HG03520 (cell line): ENCODE data around the gene SUGCT.
"Not testable (repeated sequence)": the region's sequence is repeated elsewhere in the genome, so short reads cannot be mapped to it uniquely, and the experiment has no call there.

Experiments used
- ATAC-seq: cut with Tn5 transposase; IDR thresholded peaks from one replicate; pipeline ENCODE4 v1.9.1; 2021; ENCODE audit warnings: mild to moderate bottlenecking, moderate library complexity; ENCODE audit not compliant: unreplicated experiment

SUGCT gene

GRCh38 chr7:40134428-40135316, at the start of gene SUGCT, which contains the start of gene MPLKIP:
TSS of gene SUGCT (plus strand) at chr7:40135005.
TSS of gene MPLKIP (minus strand) at chr7:40134622. CDS start at chr7:40134567, 55 bp downstream.
- peak; percentile 82 for ATAC-seq

DNA sequence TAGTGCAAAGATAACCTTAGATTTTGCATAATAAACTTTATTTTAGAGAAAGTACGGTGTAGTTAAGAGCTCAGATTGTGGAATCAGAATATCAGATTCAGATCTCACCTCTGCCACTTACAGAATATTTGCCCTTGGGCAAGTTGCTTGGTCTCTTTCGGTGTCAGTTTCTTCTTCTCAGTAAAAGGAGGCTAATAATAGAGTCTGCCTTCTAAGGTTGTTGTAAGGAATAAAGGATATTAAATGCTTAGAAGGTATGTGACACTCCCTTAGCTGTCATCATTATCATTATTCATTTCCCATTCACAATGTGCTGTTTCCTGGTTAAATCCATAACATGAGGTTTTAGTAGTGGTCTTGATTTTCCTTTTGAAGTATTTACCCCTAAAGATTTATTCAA, 42.6 kb upstream of the SUGCT start:
- ATAC-seq, result no peak

- ATAC-seq, result no peak
Observed at GRCh38 chr7:40093631-40094350, 41.0 kb upstream of the SUGCT start.

GRCh38 chr7:40095230-40095629, 39.6 kb upstream of the SUGCT start:
- ATAC-seq, result no peak

DNA sequence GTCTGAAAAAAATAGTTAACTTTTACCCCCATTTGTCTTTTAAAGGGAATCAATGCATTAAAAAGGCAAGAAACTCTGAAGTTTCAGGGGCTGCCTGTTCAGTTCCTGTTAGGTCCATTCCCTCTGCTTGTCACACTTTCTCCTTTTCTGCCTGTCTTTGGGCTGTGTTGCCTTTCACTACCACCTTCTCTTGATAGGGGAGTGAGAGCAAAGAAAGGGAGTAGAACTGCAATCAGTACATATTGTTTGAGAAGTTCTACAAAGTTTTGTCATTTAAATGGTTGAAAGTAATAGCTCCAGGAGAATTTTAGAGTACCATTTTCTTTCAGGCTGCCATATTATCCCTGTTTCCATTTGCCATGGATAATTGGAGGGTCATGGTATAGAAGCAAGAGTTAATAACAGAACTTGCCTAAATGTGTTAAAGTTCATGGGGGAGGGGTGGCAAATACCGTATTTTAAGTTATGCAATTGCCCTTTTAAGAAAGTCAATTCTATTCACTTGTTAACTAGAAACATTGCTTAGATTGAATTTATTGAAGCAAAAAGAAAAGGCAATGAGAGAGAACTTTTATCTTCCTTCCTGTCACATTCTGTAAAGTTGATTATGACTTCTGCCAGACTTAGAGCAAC, 39.0 kb upstream of the SUGCT start:
- ATAC-seq, result no peak

- ATAC-seq, result no peak
Observed at GRCh38 chr7:40097728-40098127, 37.1 kb upstream of the SUGCT start.

GRCh38 chr7:40098810-40099209, 36.0 kb upstream of the SUGCT start:
- no peak for ATAC-seq

DNA sequence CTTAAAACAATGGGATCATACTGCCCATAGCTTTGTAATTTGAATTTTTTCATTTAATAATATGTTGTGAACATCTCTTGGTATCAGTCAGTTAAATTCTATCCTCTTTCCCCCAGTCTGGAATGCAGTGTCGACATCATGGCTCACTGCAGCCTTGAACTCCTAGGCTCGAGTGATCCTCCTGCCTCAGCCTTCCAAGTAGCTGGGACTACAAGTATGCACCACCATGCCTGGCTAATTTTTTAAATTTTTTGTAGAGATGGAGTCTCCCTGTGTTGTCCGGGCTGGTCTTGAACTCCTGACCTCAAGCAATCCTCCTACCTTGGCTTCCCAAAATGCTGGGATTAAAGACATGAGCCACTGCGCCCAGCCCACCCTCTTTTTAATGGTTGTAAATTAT, 35.0 kb upstream of the SUGCT start:
- ATAC-seq, result no peak

DNA sequence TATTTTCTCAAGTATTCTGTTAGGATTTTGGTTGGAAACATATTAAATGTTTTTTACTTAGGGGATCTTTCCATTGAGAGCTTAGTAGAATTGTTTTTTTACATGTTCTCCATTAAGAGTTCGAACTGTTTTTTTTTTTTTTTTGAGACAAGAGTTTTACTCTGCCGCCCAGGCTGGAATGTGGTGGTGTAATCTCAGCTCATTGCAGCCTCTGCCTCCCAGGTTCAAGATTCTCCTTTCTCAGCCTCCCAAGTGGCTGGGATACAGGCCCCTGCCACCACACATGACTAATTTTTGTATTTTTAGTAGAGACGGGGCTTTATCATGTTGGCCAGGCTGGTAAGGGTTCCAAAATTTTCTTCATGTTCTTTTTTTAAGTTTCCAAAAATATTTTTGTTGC, 33.6 kb upstream of the SUGCT start:
- ATAC-seq, result no peak

DNA sequence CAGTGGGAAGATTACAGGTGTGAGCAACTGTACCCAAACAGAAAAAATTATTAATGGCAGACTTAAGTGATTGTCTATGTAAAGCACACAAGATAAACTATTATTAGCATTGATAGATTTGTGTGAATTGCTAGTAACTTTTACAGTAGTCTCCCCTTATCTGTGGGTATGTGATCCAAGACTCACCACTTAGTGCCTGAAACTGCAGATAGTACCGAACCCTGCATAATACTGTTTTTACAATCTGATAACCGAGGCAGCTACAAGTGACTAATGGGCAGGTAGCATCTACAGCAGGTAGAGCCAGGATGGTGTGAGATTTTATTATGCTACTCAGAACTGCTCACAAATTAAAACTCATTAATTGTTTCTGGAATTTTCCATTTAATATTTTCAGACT, 31.9 kb upstream of the SUGCT start:
- no peak for ATAC-seq

DNA sequence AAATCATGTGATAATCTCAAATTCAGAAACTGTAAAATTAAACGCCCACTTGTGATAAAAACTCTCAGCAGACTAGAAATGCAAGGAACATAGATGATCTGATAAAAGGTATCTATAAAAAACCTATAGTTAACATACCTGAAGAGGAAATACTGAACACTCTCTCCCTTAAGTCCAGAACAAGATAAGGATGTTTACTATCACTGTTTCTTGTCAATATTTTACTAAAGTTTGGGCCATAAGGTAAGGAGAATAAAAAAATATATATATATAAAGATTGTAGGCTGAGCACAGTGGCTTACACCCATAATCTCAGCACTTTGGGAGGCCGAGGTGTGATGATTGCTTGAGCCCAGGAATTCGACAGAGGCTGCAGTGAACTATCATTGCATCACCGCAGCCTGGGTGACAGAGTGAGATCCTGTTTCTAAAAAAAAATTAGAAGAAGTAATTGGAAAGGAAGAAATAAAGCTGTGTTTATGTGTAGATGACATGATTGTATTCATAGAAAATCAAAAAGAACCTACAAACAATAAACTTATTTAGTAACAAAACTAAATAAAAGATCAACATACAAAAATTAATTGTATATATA, 28.8 kb upstream of the SUGCT start:
- no peak for ATAC-seq

GRCh38 chr7:40115936-40116335, 18.9 kb upstream of the SUGCT start:
- ATAC-seq, result no peak

DNA sequence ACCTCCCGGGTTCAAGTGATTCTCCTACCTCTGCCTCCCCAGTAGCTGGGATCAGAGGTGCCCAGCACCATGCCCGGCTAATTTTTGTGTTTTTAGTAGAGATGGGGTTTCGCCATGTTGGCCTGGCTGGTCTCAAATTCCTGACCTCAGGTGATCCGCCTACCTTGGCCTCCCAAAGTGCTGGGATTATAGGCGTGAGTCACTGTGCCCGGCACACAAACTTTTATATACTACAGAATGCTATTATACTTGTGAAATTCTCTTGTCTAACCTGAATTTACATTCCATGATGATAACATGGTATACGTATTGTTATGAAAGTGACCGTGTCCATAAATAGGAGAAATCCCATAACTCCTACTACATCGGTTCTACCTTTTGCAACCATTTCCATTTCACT, 17.6 kb upstream of the SUGCT start:
- ATAC-seq, result not testable (repeated sequence)

- not testable (repeated sequence) for ATAC-seq
Observed at GRCh38 chr7:40118201-40118600, 16.6 kb upstream of the SUGCT start.

- ATAC-seq, result no peak
Observed at GRCh38 chr7:40120020-40120419, 14.8 kb upstream of the SUGCT start.

DNA sequence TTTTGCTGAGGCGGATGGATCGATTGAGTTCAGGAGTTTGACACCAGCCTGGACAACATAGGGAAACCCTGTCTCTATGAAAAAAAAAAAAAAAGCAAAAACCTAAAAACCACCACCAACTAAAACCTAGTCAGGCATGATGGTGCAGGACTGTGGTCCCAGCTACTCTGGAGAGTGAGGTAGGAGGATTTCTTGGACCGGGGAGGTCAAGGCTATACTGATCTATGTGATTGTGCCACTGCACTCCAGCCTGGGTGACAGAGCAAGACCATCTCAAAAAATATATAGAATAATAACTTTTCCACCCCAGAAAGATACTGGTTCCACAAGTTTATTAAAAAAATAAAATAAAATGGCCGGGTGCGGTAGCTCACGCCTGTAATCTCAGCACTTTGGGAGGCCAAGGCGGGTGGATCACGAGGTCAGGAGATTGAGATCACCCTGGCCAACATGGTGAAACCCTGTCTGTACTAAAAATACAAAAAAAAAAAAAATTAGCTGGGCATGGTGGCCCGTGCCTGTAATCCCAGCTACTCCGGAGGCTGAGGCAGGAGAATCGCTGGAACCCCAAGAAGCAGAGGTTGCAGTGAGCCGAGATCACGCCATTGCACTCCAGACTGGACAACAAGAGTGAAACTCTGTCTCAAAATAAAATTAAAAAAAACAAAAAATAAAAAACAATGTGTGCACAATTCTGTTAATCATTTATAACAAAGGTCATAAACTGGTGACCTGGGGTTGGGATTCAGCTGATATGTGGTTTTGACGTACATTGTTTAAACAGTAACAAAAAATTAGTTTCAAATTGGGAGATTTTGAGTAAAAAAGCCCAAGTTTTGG, 12.5 kb upstream of the SUGCT start:
- ATAC-seq, result not testable (repeated sequence)

- no peak for ATAC-seq
Observed at GRCh38 chr7:40122940-40123254, 11.9 kb upstream of the SUGCT start.

DNA sequence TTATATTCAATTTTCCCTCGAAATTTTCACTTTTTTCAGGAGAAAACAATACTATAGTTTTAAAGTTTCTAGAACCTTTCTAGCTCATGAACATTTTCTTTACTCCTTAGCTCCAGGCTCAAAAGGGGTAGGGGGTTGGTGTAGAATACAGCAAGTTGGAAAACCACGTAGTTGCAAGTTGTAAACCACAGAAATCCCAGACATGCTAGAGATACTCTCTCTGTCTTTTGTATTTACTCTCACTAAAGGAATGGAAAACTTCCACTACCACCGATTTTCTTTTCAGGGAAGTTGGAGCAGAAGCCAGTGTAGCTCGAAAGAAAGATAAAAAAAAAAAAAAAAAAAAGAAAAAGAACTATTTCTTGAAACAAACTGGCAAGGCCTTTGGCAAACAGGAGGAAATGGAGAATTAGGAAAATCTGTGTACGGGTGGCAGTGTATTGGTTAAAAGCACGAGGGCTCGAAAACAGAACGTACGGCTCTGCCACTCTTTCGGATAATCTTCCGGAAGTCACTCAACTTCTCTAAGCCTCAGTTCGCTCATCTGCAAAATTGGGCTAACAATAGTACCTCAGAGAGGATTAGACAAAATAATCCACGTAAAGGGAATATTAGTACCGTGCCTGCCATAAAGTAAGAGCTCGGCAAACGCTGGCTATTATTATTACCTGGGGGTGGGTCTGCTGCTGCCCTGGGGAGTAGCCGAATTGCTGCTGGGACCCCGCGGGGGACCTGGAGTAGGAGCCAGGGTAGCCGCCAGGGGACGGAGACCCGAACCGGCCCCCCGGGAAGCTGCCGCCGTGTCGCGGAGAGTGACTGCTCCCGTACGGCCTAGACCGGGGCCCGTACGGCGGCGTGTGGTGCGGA, 1.0 kb upstream of the SUGCT start:
- peak; percentile 52 for ATAC-seq

DNA sequence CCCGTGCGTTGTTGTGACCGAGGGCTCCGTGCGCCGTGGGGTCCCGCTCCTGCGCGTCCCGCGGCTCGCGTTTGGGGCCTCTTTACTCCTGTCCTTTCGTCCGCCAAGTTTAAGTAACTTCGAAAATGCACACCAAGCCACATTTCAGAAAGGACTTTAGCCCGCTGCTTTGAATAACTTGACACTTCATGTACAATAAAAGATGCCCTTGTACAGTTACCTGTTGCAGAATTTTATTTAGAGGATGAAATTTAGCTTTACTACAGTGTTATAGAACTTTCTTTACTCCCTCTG, 459 bp downstream of the SUGCT start:
- ATAC-seq, result no peak

DNA sequence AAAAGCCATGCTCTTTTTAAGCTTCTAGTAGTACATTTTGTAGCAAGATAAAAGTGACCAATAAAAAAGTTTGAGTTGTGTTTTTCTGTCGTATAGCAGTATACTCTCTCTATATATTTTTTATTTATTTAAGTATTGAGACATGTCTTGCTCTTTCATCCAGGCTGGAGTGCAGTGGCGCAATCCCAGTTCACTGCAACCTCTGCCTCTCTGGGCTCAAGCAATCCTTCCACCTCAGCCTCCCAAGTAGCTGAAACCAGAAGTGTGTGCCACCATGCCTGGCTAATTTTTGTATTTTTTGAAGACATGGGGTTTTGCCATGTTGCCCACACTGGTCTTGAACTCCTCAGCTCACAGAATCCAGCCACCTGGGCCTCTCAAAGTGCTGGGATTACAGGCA, 2.8 kb downstream of the SUGCT start:
- no peak for ATAC-seq
